Mammary epithelial cell (primary cell): Measurements from ENCODE around the gene MECP2.

Experiments used
- EZH2 ChIP-seq: IDR thresholded peaks from 2 replicates; pipeline ENCODE4 v1.6.1; 2012; ENCODE audit warnings: low read length, inconsistent platforms, borderline replicate concordance
- TF ChIP-seq, protein P1 (sequence below), 2 donors: IDR thresholded peaks in 1 of 2; conservative IDR thresholded peaks in 1 of 2; 2 replicates each; pipeline ENCODE4 v1.5.1; 2011 to 2012; ENCODE audit warnings: inconsistent platforms in 2 of 2, low read length in 2 of 2, mild to moderate bottlenecking in 2 of 2, control low read depth in 1 of 2, low read depth in 1 of 2; ENCODE audit not compliant: insufficient read depth in 1 of 2; ENCODE audit errors: extremely low read depth in 1 of 2

DNA sequence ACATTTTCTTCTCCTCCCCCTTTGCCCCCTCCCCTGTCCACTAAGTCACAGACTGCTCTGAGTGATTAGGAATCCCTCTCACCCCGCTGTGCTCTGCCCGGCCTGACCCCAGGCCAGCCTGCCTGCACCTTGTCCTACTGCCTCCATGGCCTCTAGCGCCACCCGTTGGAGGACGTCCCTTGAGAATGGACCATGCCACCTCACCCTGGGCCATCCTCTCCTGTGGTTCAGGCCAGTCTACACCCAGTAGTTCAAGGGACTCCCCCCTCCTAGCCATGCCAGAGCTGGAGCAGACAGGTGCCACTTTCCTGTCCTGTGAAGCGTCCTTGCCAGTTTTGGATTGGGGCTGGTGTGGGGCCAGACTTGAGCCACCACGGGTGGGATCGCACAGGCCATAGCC lies 68.1 kb downstream of the MECP2 start:
- TF ChIP-seq, protein P1, sequence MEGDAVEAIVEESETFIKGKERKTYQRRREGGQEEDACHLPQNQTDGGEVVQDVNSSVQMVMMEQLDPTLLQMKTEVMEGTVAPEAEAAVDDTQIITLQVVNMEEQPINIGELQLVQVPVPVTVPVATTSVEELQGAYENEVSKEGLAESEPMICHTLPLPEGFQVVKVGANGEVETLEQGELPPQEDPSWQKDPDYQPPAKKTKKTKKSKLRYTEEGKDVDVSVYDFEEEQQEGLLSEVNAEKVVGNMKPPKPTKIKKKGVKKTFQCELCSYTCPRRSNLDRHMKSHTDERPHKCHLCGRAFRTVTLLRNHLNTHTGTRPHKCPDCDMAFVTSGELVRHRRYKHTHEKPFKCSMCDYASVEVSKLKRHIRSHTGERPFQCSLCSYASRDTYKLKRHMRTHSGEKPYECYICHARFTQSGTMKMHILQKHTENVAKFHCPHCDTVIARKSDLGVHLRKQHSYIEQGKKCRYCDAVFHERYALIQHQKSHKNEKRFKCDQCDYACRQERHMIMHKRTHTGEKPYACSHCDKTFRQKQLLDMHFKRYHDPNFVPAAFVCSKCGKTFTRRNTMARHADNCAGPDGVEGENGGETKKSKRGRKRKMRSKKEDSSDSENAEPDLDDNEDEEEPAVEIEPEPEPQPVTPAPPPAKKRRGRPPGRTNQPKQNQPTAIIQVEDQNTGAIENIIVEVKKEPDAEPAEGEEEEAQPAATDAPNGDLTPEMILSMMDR (conservative IDR thresholded peaks at IDR 0.05 in 1 of 2, IDR thresholded peaks at IDR 0.05 in 1 of 2; ENCODE audit: extremely low read depth in 1 of 2, insufficient read depth in 1 of 2, low read depth in 1 of 2, low read length in 2 of 2), result no peak
- TF ChIP-seq EZH2, result no peak
